ENCODE measurements around the gene TSPEAR. TPM values are rescaled to one million over a fixed set of nuclear protein-coding genes. Genes with fewer than 3 reads are reported as not detected.

TSPEAR gene
- not detected in 5 replicates for total RNA-seq (2022; extraction: Qiagen RNA extraction; ENCODE audit: low read depth)

GRCh38 chr21:44711327-44712202 lies at the start of gene TSPEAR:
Gene TSPEAR (minus strand): TSS chr21:44711572. CDS start chr21:44711514, 58 bp downstream.

GRCh38 chr21:44697172-44697810 lies 14.1 kb downstream of the TSPEAR start, which contains the start of gene KRTAP10-12:
Gene KRTAP10-12 (plus strand): TSS chr21:44697172. CDS start chr21:44697202, 30 bp downstream.

GRCh38 chr21:44681861-44682579 lies 29.4 kb downstream of the TSPEAR start, which contains the start of gene KRTAP12-1:
Gene KRTAP12-1 (minus strand): TSS chr21:44682163. CDS start chr21:44682123, 40 bp downstream.

GRCh38 chr21:44666401-44667320 lies 44.7 kb downstream of the TSPEAR start, which contains the start of gene KRTAP12-2:
Gene KRTAP12-2 (minus strand): TSS chr21:44666927. CDS start chr21:44666886, 41 bp downstream.

GRCh38 chr21:44657635-44658540 lies 53.5 kb downstream of the TSPEAR start, which contains the start of gene KRTAP12-3:
Gene KRTAP12-3 (plus strand): TSS chr21:44657932. CDS start chr21:44657980, 48 bp downstream.

GRCh38 chr21:44654576-44655175 lies 56.7 kb downstream of the TSPEAR start, which contains the start of gene KRTAP12-4:
Gene KRTAP12-4 (minus strand): TSS chr21:44654659. CDS start chr21:44654614, 45 bp downstream.

GRCh38 chr21:44646366-44647221 lies 64.8 kb downstream of the TSPEAR start, which contains the start of gene KRTAP10-11:
Gene KRTAP10-11 (plus strand): TSS chr21:44646414. CDS start chr21:44646459, 45 bp downstream.

GRCh38 chr21:44637018-44637850 lies 74.1 kb downstream of the TSPEAR start, which contains the start of gene KRTAP10-10:
Gene KRTAP10-10 (plus strand): TSS chr21:44637356. CDS start chr21:44637418, 62 bp downstream.

GRCh38 chr21:44626673-44627143 lies 84.7 kb downstream of the TSPEAR start, which contains the start of gene KRTAP10-9:
Gene KRTAP10-9 (plus strand): TSS chr21:44627093. CDS start chr21:44627172, 79 bp downstream.

GRCh38 chr21:44612029-44612486 lies 99.3 kb downstream of the TSPEAR start, which contains the start of gene KRTAP10-8:
Gene KRTAP10-8 (plus strand): TSS chr21:44612079. CDS start chr21:44612101, 22 bp downstream.

GRCh38 chr21:44600118-44600978 lies 111.0 kb downstream of the TSPEAR start, which contains the start of gene KRTAP10-7:
Gene KRTAP10-7 (plus strand): TSS chr21:44600597. CDS start chr21:44600622, 25 bp downstream.

GRCh38 chr21:44592446-44593311 lies 118.7 kb downstream of the TSPEAR start, which contains the start of gene KRTAP10-6:
Gene KRTAP10-6 (minus strand): TSS chr21:44592505. CDS start chr21:44592484, 21 bp downstream.

GRCh38 chr21:44580231-44580821 lies 131.0 kb downstream of the TSPEAR start, which contains the start of gene KRTAP10-5:
Gene KRTAP10-5 (minus strand): TSS chr21:44580604. CDS start chr21:44580578, 26 bp downstream.

